HG03520 (cell line): ENCODE results near the gene PSMC3IP.
A peak's percentile ranks its signal among the peaks of the same experiment; 100 is the strongest.
"Not testable (repeated sequence)": the region's sequence is repeated elsewhere in the genome, so short reads cannot be mapped to it uniquely, and the experiment has no call there.

ENCODE experiments used
- ATAC-seq: cut with Tn5 transposase; IDR thresholded peaks from one replicate; pipeline ENCODE4 v1.9.1; 2021; ENCODE audit warnings: mild to moderate bottlenecking, moderate library complexity; ENCODE audit not compliant: unreplicated experiment

PSMC3IP gene

GRCh38 chr17:42562388-42563142 is 15.0 kb downstream of the PSMC3IP start:
- ATAC-seq, result no peak

- no peak for ATAC-seq
Observed at GRCh38 chr17:42561897-42562387, 15.6 kb downstream of the PSMC3IP start, which contains the start of gene COASY. COASY (plus strand) TSS chr17:42562148; CDS start chr17:42562623, 475 bp downstream.

- no peak for ATAC-seq
Observed at GRCh38 chr17:42560246-42560645, 17.3 kb downstream of the PSMC3IP start.

GRCh38 chr17:42559075-42559474 is 18.5 kb downstream of the PSMC3IP start:
- ATAC-seq, result no peak

- not testable (repeated sequence) for ATAC-seq
Observed at GRCh38 chr17:42555961-42556617, 21.4 kb downstream of the PSMC3IP start.

GRCh38 chr17:42555122-42555622 is 22.4 kb downstream of the PSMC3IP start:
- no peak for ATAC-seq

GRCh38 chr17:42554250-42555121 is 23.0 kb downstream of the PSMC3IP start:
- ATAC-seq, result peak; percentile 68

- no peak for ATAC-seq
Observed at GRCh38 chr17:42553866-42554249, 23.7 kb downstream of the PSMC3IP start.

- no peak for ATAC-seq
Observed at GRCh38 chr17:42553161-42553818, 24.2 kb downstream of the PSMC3IP start.

- ATAC-seq, result not testable (repeated sequence)
Observed at GRCh38 chr17:42552736-42553135, 24.8 kb downstream of the PSMC3IP start, which contains the start of gene HSD17B1. HSD17B1 (plus strand) TSS chr17:42552923; CDS start chr17:42552934, 11 bp downstream.

- no peak for ATAC-seq
Observed at GRCh38 chr17:42548993-42549755, 28.4 kb downstream of the PSMC3IP start.

GRCh38 chr17:42548070-42548837 is 29.3 kb downstream of the PSMC3IP start:
- ATAC-seq, result peak; percentile 63

GRCh38 chr17:42547698-42548069 is 29.8 kb downstream of the PSMC3IP start:
- no peak for ATAC-seq

GRCh38 chr17:42547001-42547461 is 30.5 kb downstream of the PSMC3IP start:
- ATAC-seq, result no peak

- ATAC-seq, result not testable (repeated sequence)
Observed at GRCh38 chr17:42545755-42546505, 31.6 kb downstream of the PSMC3IP start.

GRCh38 chr17:42544874-42545283 is 32.6 kb downstream of the PSMC3IP start:
- ATAC-seq, result no peak

- ATAC-seq, result no peak
Observed at GRCh38 chr17:42543190-42544079, 34.1 kb downstream of the PSMC3IP start.
